ENCODE results near the gene ARNT2. TPM values are rescaled to one million over a fixed set of nuclear protein-coding genes. Genes with fewer than 3 reads are reported as not detected.

Gene ARNT2
- total and polyA plus RNA-seq, 2 of the 13 experiments (the other 11 are each of a cell fraction or from before 2014, with no cell fraction given) = 0.69 to 1.7 TPM

DNA sequence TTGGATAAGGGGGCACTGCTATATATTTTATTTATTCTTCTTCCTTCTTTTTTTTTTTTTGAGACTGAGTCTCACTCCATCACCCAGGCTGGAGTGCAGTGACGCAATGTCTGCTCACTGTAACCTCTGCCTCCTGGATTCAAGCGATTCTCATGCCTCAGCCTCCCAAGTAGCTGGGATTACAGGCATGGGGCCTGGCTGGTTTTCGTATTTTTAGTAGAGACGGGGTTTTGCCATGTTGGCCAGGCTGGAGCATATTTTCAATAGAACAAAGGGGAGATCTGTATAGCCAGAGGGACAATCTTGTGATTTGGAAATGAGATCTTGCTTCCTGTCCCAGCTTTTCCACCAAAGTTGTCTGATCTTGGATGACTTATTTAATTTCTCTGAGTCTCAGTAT, 157.9 kb downstream of the ARNT2 start:
- intact Hi-C loops (cut with micrococcal nuclease; ENCODE audit: unreplicated experiment) (no loop called here), in situ Hi-C loops (cut with HindIII; ENCODE audit: extremely low pct_ligation_motif_present, low pct_unique_long_range_greater_than_20kb) (loop anchor here (10.0 kb wide), 1 partner anchor 413 kb away; no protein-coding TSS in a partner anchor)
- WGBS (ENCODE audit: low lambda C conversion rate) = 56% methylated on average over 4 of the region's 4 CpGs
- Histone ChIP-seq H3K4me3 (replicated peaks in 1 of 3; ENCODE audit: insufficient read depth in 1 of 3, low read depth in 2 of 3, low read length in 3 of 3) (no peak overlapping the region), H2AFZ (ENCODE audit: low read length) (no peak overlapping the region), H3K79me2 (ENCODE audit: insufficient read depth, low read length) (no peaks in the 10 kb centered on the region), H3K27ac (ENCODE audit: extremely low read length, insufficient read depth, low read length) (no peak overlapping the region), H3K9me3 (ENCODE audit: low read length) (no peaks in the 10 kb centered on the region), H3K36me3 (replicated peaks in 1 of 2; ENCODE audit: control insufficient read depth in 1 of 2, insufficient read depth in 2 of 2, low read length in 2 of 2) (no peaks in the 10 kb centered on the region), H3K4me1 (ENCODE audit: insufficient read depth, low read length) (peaks cover 6% of the 10 kb centered on the region; the same call in 1 of the 2 replicates), H3K9ac (ENCODE audit: insufficient read depth, low read depth, low read length) (no peak overlapping the region), H3K4me2 (ENCODE audit: low read depth, low read length) (no peak overlapping the region), H4K20me1 (ENCODE audit: insufficient read depth, low read length) (no peaks in the 10 kb centered on the region), H3K27me3 (ENCODE audit: control insufficient read depth in 1 of 2, insufficient read depth in 2 of 2, low read length in 2 of 2) (no peaks in the 10 kb centered on the region; a peak in 1 of 5 replicates)
- ChIA-PET CTCF (ENCODE audit: low intra/inter-chr PET ratio, low total read pairs) (no interaction called here), POLR2A (no interaction called here)
- DNase-seq (ENCODE audit: low spot score) = no peak
- TF ChIP-seq CAMTA2 (CRISPR knock-in tag; IDR thresholded peaks at IDR 0.05; ENCODE audit: borderline replicate concordance) (no peak), ZNF138 (CRISPR knock-in tag; IDR thresholded peaks at IDR 0.05; ENCODE audit: low read depth) (no peak), RNF2 (conservative IDR thresholded peaks at IDR 0.05; ENCODE audit: low read depth) (no peak), TAF1 (CRISPR knock-in tag; IDR thresholded peaks at IDR 0.05) (no peak), SIN3A (IDR thresholded peaks at IDR 0.05; ENCODE audit: borderline replicate concordance, low read depth, low read length) (no peak), ZNF883 (CRISPR knock-in tag; IDR thresholded peaks at IDR 0.05; ENCODE audit: not compliant biosample characterization) (no peak), SPEN (CRISPR knock-in tag; IDR thresholded peaks at IDR 0.05; ENCODE audit: low read depth) (no peak), ZNF343 (CRISPR knock-in tag; IDR thresholded peaks at IDR 0.05) (no peak), ARHGAP35 (CRISPR knock-in tag; IDR thresholded peaks at IDR 0.05; ENCODE audit: borderline replicate concordance) (no peak)
- TF ChIP-seq, protein P1, sequence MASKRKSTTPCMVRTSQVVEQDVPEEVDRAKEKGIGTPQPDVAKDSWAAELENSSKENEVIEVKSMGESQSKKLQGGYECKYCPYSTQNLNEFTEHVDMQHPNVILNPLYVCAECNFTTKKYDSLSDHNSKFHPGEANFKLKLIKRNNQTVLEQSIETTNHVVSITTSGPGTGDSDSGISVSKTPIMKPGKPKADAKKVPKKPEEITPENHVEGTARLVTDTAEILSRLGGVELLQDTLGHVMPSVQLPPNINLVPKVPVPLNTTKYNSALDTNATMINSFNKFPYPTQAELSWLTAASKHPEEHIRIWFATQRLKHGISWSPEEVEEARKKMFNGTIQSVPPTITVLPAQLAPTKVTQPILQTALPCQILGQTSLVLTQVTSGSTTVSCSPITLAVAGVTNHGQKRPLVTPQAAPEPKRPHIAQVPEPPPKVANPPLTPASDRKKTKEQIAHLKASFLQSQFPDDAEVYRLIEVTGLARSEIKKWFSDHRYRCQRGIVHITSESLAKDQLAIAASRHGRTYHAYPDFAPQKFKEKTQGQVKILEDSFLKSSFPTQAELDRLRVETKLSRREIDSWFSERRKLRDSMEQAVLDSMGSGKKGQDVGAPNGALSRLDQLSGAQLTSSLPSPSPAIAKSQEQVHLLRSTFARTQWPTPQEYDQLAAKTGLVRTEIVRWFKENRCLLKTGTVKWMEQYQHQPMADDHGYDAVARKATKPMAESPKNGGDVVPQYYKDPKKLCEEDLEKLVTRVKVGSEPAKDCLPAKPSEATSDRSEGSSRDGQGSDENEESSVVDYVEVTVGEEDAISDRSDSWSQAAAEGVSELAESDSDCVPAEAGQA (IDR thresholded peaks at IDR 0.05; ENCODE audit: low read depth) = no peak
- TF ChIP-seq, protein P1 (CRISPR knock-in tag; IDR thresholded peaks at IDR 0.05; ENCODE audit: borderline replicate concordance) = no peak
- FAIRE-seq = no peak
- no TSS peak for BruUV-seq (replicated peaks)
- ATAC-seq = no peak

All from HepG2 (cell line).